H1 (cell line): ENCODE data around the gene RHOBTB1. TPM values are rescaled to one million over a fixed set of nuclear protein-coding genes. Genes with fewer than 3 reads are reported as not detected.

ENCODE experiments used
- CTCF ChIA-PET: fragments of 300-600 bp; sonication (Branson Sonifier 250); formaldehyde crosslinking; loops from one replicate; lab custom pipeline; 2021; ENCODE audit not compliant: partially characterized antibody; lab: Charles Lee
- POLR2A ChIA-PET: fragments of 300-600 bp; sonication (Branson Sonifier 250); formaldehyde crosslinking; loops from one replicate; lab custom pipeline; 2021; ENCODE audit warnings: inconsistent platforms; ENCODE audit not compliant: partially characterized antibody; lab: Charles Lee
- DNase-seq, 2 experiments: peaks; one replicate each; pipeline versions ENCODE4 v3.0.0 to v3.0.0-alpha.2; 2010 to 2022; ENCODE audit warnings: low spot score in 2 of 2, low read depth in 1 of 2, mixed read lengths in 1 of 2
- FAIRE-seq: peaks from 2 replicates; lab custom pipeline; 2011; peaks lifted over from hg19 to GRCh38; lab: Jason Lieb, UNC
- H2AFZ ChIP-seq: 2 replicates; pipeline ENCODE4 v1.8.1; 2012; ENCODE audit warnings: low read length, inconsistent platforms
- H2AK5ac ChIP-seq: 2 replicates; pipeline ENCODE4 v1.6.1; 2013; ENCODE audit warnings: low read depth, low read length
- H2BK120ac ChIP-seq: replicated peaks from 2 replicates; pipeline ENCODE3; 2013; ENCODE audit warnings: low read depth, low read length, inconsistent platforms
- H2BK12ac ChIP-seq: 2 replicates; pipeline ENCODE4 v1.6.1; 2013; ENCODE audit warnings: low read depth, low read length
- H2BK15ac ChIP-seq: 2 replicates; pipeline ENCODE4 v1.6.1; 2013; ENCODE audit warnings: low read length
- H2BK20ac ChIP-seq: 2 replicates; pipeline ENCODE4 v1.6.1; 2013; ENCODE audit warnings: low read length
- H2BK5ac ChIP-seq: 2 replicates; pipeline ENCODE4 v1.6.1; 2013; ENCODE audit warnings: low read depth, low read length
- H3K14ac ChIP-seq: 2 replicates; pipeline ENCODE4 v1.6.1; 2013; ENCODE audit warnings: inconsistent platforms; ENCODE audit not compliant: insufficient read length
- H3K18ac ChIP-seq: 2 replicates; pipeline ENCODE4 v1.6.1; 2013; ENCODE audit warnings: low read length; ENCODE audit errors: extremely low read depth
- H3K23ac ChIP-seq: 2 replicates; pipeline ENCODE4 v1.6.1; 2013; ENCODE audit warnings: inconsistent platforms; ENCODE audit not compliant: insufficient read length
- H3K23me2 ChIP-seq: 2 replicates; pipeline ENCODE4 v1.6.1; 2013; ENCODE audit warnings: low read depth, low read length
- H3K27ac ChIP-seq: 2 replicates; pipeline ENCODE4 v1.6.1; 2011; ENCODE audit warnings: low read depth, low read length, inconsistent platforms
- H3K27me3 ChIP-seq, 4 experiments: replicated peaks in 1 of 4; 1 replicate in 1 of 4; 2 replicates in 3 of 4; pipeline versions ENCODE4 v1.6.1 to v1.8.1; 2011 to 2013; ENCODE audit warnings: low read length in 3 of 4, mild to moderate bottlenecking in 3 of 4, inconsistent platforms in 2 of 4, mixed read lengths in 2 of 4, moderate library complexity in 1 of 4; ENCODE audit not compliant: control insufficient read depth in 3 of 4, insufficient read depth in 3 of 4; ENCODE audit errors: extremely low read depth in 1 of 4
- H3K36me3 ChIP-seq, 4 experiments: 2 replicates each; pipeline versions ENCODE4 v1.6.1 to v1.8.1; 2011 to 2013; ENCODE audit warnings: mild to moderate bottlenecking in 4 of 4, low read length in 3 of 4, moderate library complexity in 2 of 4, control low read depth in 1 of 4, inconsistent platforms in 1 of 4; ENCODE audit not compliant: insufficient read depth in 4 of 4, control insufficient read depth in 2 of 4
- H3K4ac ChIP-seq: replicated peaks from 2 replicates; pipeline ENCODE3; 2013; ENCODE audit warnings: low read length, low read depth, mixed read lengths, inconsistent platforms; ENCODE audit not compliant: insufficient read length
- H3K4me1 ChIP-seq, 4 experiments: replicated peaks in 1 of 4; 1 replicate in 1 of 4; 2 replicates in 3 of 4; pipeline versions ENCODE4 v1.6.1 to v1.8.1; 2011 to 2013; ENCODE audit warnings: low read length in 3 of 4, inconsistent platforms in 2 of 4, mixed read lengths in 1 of 4; ENCODE audit not compliant: insufficient read depth in 4 of 4, control insufficient read depth in 3 of 4
- H3K4me2 ChIP-seq, 2 experiments: 2 replicates each; pipeline versions ENCODE4 v1.6.1 to v1.8.1; 2011 to 2013; ENCODE audit warnings: low read depth in 2 of 2, low read length in 2 of 2, control low read depth in 1 of 2, inconsistent platforms in 1 of 2, mild to moderate bottlenecking in 1 of 2; ENCODE audit not compliant: insufficient read depth in 1 of 2
- H3K4me3 ChIP-seq, 4 experiments: fragments of 200-600, 300-600 bp in 1 of 4; sonication (generic), shearing (Covaris generic), sonication (Bioruptor Twin) in 1 of 4; 2 replicates each; pipeline versions ENCODE4 v1.5.1 to v1.8.1; 2011 to 2016; ENCODE audit warnings: low read length in 4 of 4, low read depth in 3 of 4, control low read depth in 2 of 4, inconsistent platforms in 2 of 4, mild to moderate bottlenecking in 2 of 4, mixed read lengths in 1 of 4, moderate library complexity in 1 of 4; ENCODE audit not compliant: insufficient read depth in 2 of 4; ENCODE audit errors: extremely low read depth in 1 of 4
- H3K56ac ChIP-seq: replicated peaks from 2 replicates; pipeline ENCODE3; 2013; ENCODE audit warnings: low read depth, mild to moderate bottlenecking, mixed read lengths, low read length, inconsistent platforms; ENCODE audit not compliant: insufficient read length
- H3K79me1 ChIP-seq: 2 replicates; pipeline ENCODE4 v1.6.1; 2013; ENCODE audit warnings: low read depth, low read length, control low read depth
- H3K79me2 ChIP-seq, 2 experiments: 2 replicates each; pipeline versions ENCODE4 v1.6.1 to v1.8.1; 2012 to 2013; ENCODE audit warnings: low read length in 2 of 2, mild to moderate bottlenecking in 2 of 2, inconsistent platforms in 1 of 2; ENCODE audit not compliant: insufficient read depth in 2 of 2, control insufficient read depth in 1 of 2
- H3K9ac ChIP-seq, 4 experiments: replicated peaks in 1 of 4; 1 replicate in 1 of 4; 2 replicates in 3 of 4; pipeline versions ENCODE4 v1.6.1 to v1.8.1; 2011 to 2013; ENCODE audit warnings: low read depth in 3 of 4, low read length in 3 of 4, control low read depth in 2 of 4, mild to moderate bottlenecking in 2 of 4, moderate library complexity in 2 of 4, inconsistent platforms in 1 of 4; ENCODE audit errors: extremely low read depth in 1 of 4
- H3K9me3 ChIP-seq, 2 experiments: 2 replicates each; pipeline versions ENCODE4 v1.6.1 to v1.8.1; 2012 to 2013; ENCODE audit warnings: mild to moderate bottlenecking in 2 of 2, moderate library complexity in 2 of 2, control low read depth in 1 of 2, inconsistent platforms in 1 of 2, low read depth in 1 of 2, low read length in 1 of 2, mixed read lengths in 1 of 2; ENCODE audit not compliant: insufficient read depth in 2 of 2
- H4K20me1 ChIP-seq, 2 experiments: replicated peaks in 1 of 2; 2 replicates each; pipeline versions ENCODE3 to v1.8.1; 2011 to 2013; ENCODE audit warnings: inconsistent platforms in 2 of 2, low read length in 2 of 2, mild to moderate bottlenecking in 1 of 2; ENCODE audit not compliant: insufficient read depth in 2 of 2, control insufficient read depth in 1 of 2
- H4K5ac ChIP-seq: 2 replicates; pipeline ENCODE4 v1.6.1; 2013; ENCODE audit warnings: low read length, low read depth, mixed read lengths, inconsistent platforms; ENCODE audit not compliant: insufficient read length
- H4K8ac ChIP-seq: 2 replicates; pipeline ENCODE4 v1.8.0; 2013; ENCODE audit warnings: mild to moderate bottlenecking, moderate library complexity, low read length, inconsistent platforms; ENCODE audit not compliant: insufficient read depth; ENCODE audit errors: extremely low read depth
- H4K91ac ChIP-seq: replicated peaks from 2 replicates; pipeline ENCODE3; 2013; ENCODE audit warnings: low read length, mixed read lengths, inconsistent platforms; ENCODE audit not compliant: insufficient read length
- ASH2L ChIP-seq: fragments of 200-600, 300-600 bp; sonication (generic); IDR thresholded peaks from one replicate; pipeline ENCODE4 v1.7.1; 2017; ENCODE audit warnings: low read length
- CEBPB ChIP-seq: IDR thresholded peaks from 2 replicates; pipeline ENCODE4 v1.6.1; 2012; ENCODE audit warnings: low read depth, low read length
- GABPA ChIP-seq: IDR thresholded peaks from 2 replicates; pipeline ENCODE4 v1.6.1; 2011; ENCODE audit warnings: mild to moderate bottlenecking, low read length, moderate library complexity, borderline replicate concordance; ENCODE audit not compliant: insufficient read depth
- HDAC6 ChIP-seq: IDR thresholded peaks from one replicate; pipeline ENCODE4 v1.7.1; 2012; ENCODE audit warnings: low read depth, mild to moderate bottlenecking, inconsistent platforms, low read length, moderate library complexity
- KDM4A ChIP-seq: IDR thresholded peaks from one replicate; pipeline ENCODE4 v1.7.1; 2012; ENCODE audit warnings: low read depth, mild to moderate bottlenecking, moderate library complexity, low read length, inconsistent platforms; ENCODE audit not compliant: severe bottlenecking
- MAFK ChIP-seq: IDR thresholded peaks from 2 replicates; pipeline ENCODE4 v1.6.1; 2012; ENCODE audit warnings: low read depth, mild to moderate bottlenecking, improper control_type of control experiment, low read length
- PHF8 ChIP-seq: fragments of 200-600 bp; sonication (generic); conservative IDR thresholded peaks from 2 replicates; pipeline ENCODE4 v1.7.1; 2012; ENCODE audit warnings: low read depth, mild to moderate bottlenecking, inconsistent platforms, low read length, moderate library complexity
- POU5F1 ChIP-seq: IDR thresholded peaks from 2 replicates; pipeline ENCODE4 v1.6.1; 2011; ENCODE audit warnings: low read depth, mild to moderate bottlenecking, low read length, moderate library complexity
- SAP30 ChIP-seq: fragments of 300-600 bp; sonication (generic); IDR thresholded peaks from 2 replicates; pipeline ENCODE4 v1.7.1; 2012; ENCODE audit warnings: low read length, moderate library complexity, mild to moderate bottlenecking, inconsistent platforms; ENCODE audit not compliant: insufficient read depth, insufficient replicate concordance
- SP2 ChIP-seq: IDR thresholded peaks from 2 replicates; pipeline ENCODE4 v1.6.1; 2012; ENCODE audit warnings: mild to moderate bottlenecking, low read length, inconsistent platforms
- TBP ChIP-seq: IDR thresholded peaks from 2 replicates; pipeline ENCODE4 v1.6.1; 2011; ENCODE audit warnings: low read depth, low read length, improper control_type of control experiment
- WGBS, 2 experiments: shearing (Covaris generic) in 1 of 2; methylation state at CpG; one replicate each; pipeline versions ENCODE4 v1.1.6 to v1.1.7; 2013 to 2015; ENCODE audit warnings: low lambda C conversion rate in 2 of 2, mixed read lengths in 2 of 2, inconsistent platforms in 1 of 2, low coverage in 1 of 2, missing lambda C conversion rate in 1 of 2; ENCODE audit not compliant: insufficient replicate concordance in 2 of 2, insufficient coverage in 1 of 2, insufficient read length in 1 of 2; ENCODE audit errors: extremely low coverage in 1 of 2, missing lambda C conversion rate in 1 of 2; 5-methylcytosine and 5-hydroxymethylcytosine counted together
- polyA plus RNA-seq, 7 experiments: library from polyadenylated mRNA; depleted of rRNA in 3 of 7; stranded (reverse) in 5 of 7; unstranded in 2 of 7; fragments of >200 nt in 5 of 7; fragments of 200-250 nt in 2 of 7; gene quantifications; 1 replicate in 5 of 7; 2 replicates in 1 of 7; 4 replicates in 1 of 7; pipeline versions ENCODE4 v1.2.1 to v1.2.3, GENCODE V29; 2011 to 2013; ENCODE audit warnings: missing spikeins in 2 of 7, mixed read lengths in 2 of 7
- total RNA-seq: library from RNA; stranded (reverse); fragmentation: NEBNext Ultra II Directional; extraction: Animal tissue kit (Norgen Biotek cat#: 25700); gene quantifications from 2 replicates; pipeline ENCODE4 v1.2.1, GENCODE V29; 2021
- TF ChIP-seq, protein P1 (sequence below), 3 experiments: IDR thresholded peaks; 1 replicate in 2 of 3; 2 replicates in 1 of 3; pipeline versions ENCODE4 v1.5.1 to v1.6.1; 2011; ENCODE audit warnings: low read length in 3 of 3, mild to moderate bottlenecking in 3 of 3, inconsistent platforms in 2 of 3, low read depth in 1 of 3, moderate library complexity in 1 of 3; ENCODE audit not compliant: insufficient read depth in 1 of 3; ENCODE audit errors: control extremely low read depth in 1 of 3

The RHOBTB1 gene
- total and polyA plus RNA-seq, 2 of the 8 experiments (the other 6 are each of a cell fraction or from before 2014, with no cell fraction given): 6.1 to 7.4 TPM

GRCh38 chr10:60968504-60968903 lies 24.5 kb upstream of the RHOBTB1 start:
- Histone ChIP-seq H2BK20ac (no peak overlapping the region), H4K5ac (no peak overlapping the region), H3K23me2 (no peaks in the 10 kb centered on the region), H3K4ac (no peak overlapping the region), H4K20me1 (no peaks in the 10 kb centered on the region), H3K27ac (no peak overlapping the region), H3K4me2 (no peak overlapping the region), H3K4me3 (no peak overlapping the region), H2BK120ac (no peak overlapping the region), H3K79me2 (no peaks in the 10 kb centered on the region), H3K18ac (no peak overlapping the region), H2BK5ac (no peak overlapping the region), H2BK12ac (no peak overlapping the region), H3K9ac (no peak overlapping the region), H2AK5ac (no peak overlapping the region), H3K4me1 (no peaks in the 10 kb centered on the region), H3K14ac (no peak overlapping the region), H2BK15ac (no peak overlapping the region), H4K8ac (no peak overlapping the region), H3K79me1 (no peaks in the 10 kb centered on the region), H2AFZ (no peak overlapping the region), H3K56ac (no peak overlapping the region), H3K36me3 (no peaks in the 10 kb centered on the region), H3K23ac (no peak overlapping the region), H4K91ac (no peak overlapping the region), H3K9me3 (no peaks in the 10 kb centered on the region), H3K27me3 (no peaks in the 10 kb centered on the region)
- DNase-seq (no peak), FAIRE-seq (no peak)
- TF ChIP-seq SAP30: no peak
- no peak for TF ChIP-seq SP2
- TF ChIP-seq KDM4A: no peak
- TF ChIP-seq HDAC6: no peak
- no peak for TF ChIP-seq GABPA
- no peak for TF ChIP-seq POU5F1
- no peak for TF ChIP-seq TBP
- TF ChIP-seq, protein P1, sequence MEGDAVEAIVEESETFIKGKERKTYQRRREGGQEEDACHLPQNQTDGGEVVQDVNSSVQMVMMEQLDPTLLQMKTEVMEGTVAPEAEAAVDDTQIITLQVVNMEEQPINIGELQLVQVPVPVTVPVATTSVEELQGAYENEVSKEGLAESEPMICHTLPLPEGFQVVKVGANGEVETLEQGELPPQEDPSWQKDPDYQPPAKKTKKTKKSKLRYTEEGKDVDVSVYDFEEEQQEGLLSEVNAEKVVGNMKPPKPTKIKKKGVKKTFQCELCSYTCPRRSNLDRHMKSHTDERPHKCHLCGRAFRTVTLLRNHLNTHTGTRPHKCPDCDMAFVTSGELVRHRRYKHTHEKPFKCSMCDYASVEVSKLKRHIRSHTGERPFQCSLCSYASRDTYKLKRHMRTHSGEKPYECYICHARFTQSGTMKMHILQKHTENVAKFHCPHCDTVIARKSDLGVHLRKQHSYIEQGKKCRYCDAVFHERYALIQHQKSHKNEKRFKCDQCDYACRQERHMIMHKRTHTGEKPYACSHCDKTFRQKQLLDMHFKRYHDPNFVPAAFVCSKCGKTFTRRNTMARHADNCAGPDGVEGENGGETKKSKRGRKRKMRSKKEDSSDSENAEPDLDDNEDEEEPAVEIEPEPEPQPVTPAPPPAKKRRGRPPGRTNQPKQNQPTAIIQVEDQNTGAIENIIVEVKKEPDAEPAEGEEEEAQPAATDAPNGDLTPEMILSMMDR (IDR thresholded peaks at IDR 0.05; ENCODE audit: control extremely low read depth in 1 of 3, insufficient read depth in 1 of 3, low read depth in 1 of 3, low read length in 3 of 3): no peak
- TF ChIP-seq PHF8: no peak
- TF ChIP-seq MAFK: no peak
- no peak for TF ChIP-seq ASH2L
- no peak for TF ChIP-seq CEBPB
- CTCF ChIA-PET: interaction anchor here (0.5 to 2.8 kb wide), 3 partner anchors 148 to 230 kb away, joined by 3 to 7 read pairs (median 3); no protein-coding TSS in a partner anchor
- POLR2A ChIA-PET: no interaction called here
- 90% methylated on average over 3 of the region's 3 CpGs; no CpG with 5 or more reads in 1 of the 2 experiments for WGBS, 2 experiments
